Pancreas (tissue), 10 donors: ENCODE data around the gene GSG1L. TPM values are rescaled to one million over a fixed set of nuclear protein-coding genes. Genes with fewer than 3 reads are reported as not detected.

Source experiments
- ATAC-seq, 4 donors: fragments of 200-7000 bp; cut with Tn5 transposase; one replicate each; pipeline versions ENCODE4 v1.8.0 to v1.9.1; 2020; ENCODE audit warnings: mild to moderate bottlenecking in 4 of 4, moderate library complexity in 4 of 4
- DNase-seq, 6 donors: peaks; one replicate each; pipeline ENCODE4 v3.0.0-alpha.2; 2020
- FAIRE-seq: peaks from 2 replicates; lab custom pipeline; 2012; peaks lifted over from hg19 to GRCh38; lab: Jason Lieb, UNC
- H3K27ac ChIP-seq, 4 donors: fragments of 200-600 bp; sonication (generic); 1 replicate in 3 of 4; 2 replicates in 1 of 4; pipeline versions ENCODE4 v1.5.0 to v1.8.0; 2020
- H3K27me3 ChIP-seq, 4 donors: fragments of 200-600 bp; one replicate each; pipeline ENCODE4 v1.8.0; 2021
- H3K36me3 ChIP-seq, 3 donors: fragments of 200-600 bp; sonication (generic) in 1 of 3; one replicate each; pipeline versions ENCODE4 v1.5.0 to v1.8.0; 2020 to 2021
- H3K4me1 ChIP-seq, 3 donors: fragments of 200-600 bp; one replicate each; pipeline ENCODE4 v1.8.0; 2021
- H3K4me3 ChIP-seq, 4 donors: fragments of 200-600 bp; sonication (generic) in 2 of 4; one replicate each; pipeline versions ENCODE4 v1.5.0 to v1.8.0; 2020 to 2021
- H3K9me3 ChIP-seq, 4 donors: fragments of 200-600 bp; one replicate each; pipeline ENCODE4 v1.8.0; 2021
- CTCF ChIP-seq, 4 donors: fragments of 200-600 bp; sonication (generic) in 3 of 4; IDR thresholded peaks; one replicate each; pipeline versions ENCODE4 v1.5.0 to v1.8.0; 2021; ENCODE audit warnings: antibody characterized with exemption in 4 of 4
- WGBS, 2 donors: extraction: QIAGEN DNeasy Blood & Tissue Kit; methylation state at CpG; one replicate each; pipeline ENCODE4 v1.1.7; 2013; 5-methylcytosine and 5-hydroxymethylcytosine counted together
- intact Hi-C, 3 donors: fragments of 100-400 bp; cut with DNase I; formaldehyde crosslinking; loops; one replicate each; pipeline versions ENCODE4 v1.11.1 to v1.14.2; 2022
- polyA plus RNA-seq, 2 donors: library from polyadenylated mRNA; stranded (reverse); fragments of 200-250 nt; gene quantifications; one replicate each; pipeline ENCODE4 v1.2.3, GENCODE V29; 2013
- total RNA-seq, 6 donors: library from RNA; stranded (reverse); fragmentation: NEBNext Ultra II Directional in 4 of 6; extraction: Animal tissue kit (Norgen Biotek cat#: 25700) in 4 of 6; gene quantifications; one replicate each; pipeline versions ENCODE4 v1.2.1 to v1.2.4, GENCODE V29; 2021 to 2023
- donor health status: healthy with polysubstance abuse.
- donor health status: DM: no; HTN: no; CAD: no; lungs with moderate emphysema.
- donor health status: DM: no; HTN: no; CAD: no.
- donor health status: control.
- donor health status: control.
- donor health status: Bipolar disorder and iron deficiency.
- donor health status: DM: yes; HTN: yes; CAD: no.
- donor health status: DM: no; HTN: no; CAD: no.
- donor health status: DM: no; HTN: no; CAD: no.
- donor health status: DM: yes; HTN: yes; CAD: no.

The GSG1L gene
- total and polyA plus RNA-seq, 8 donors = 0.02 to 0.12 TPM; not detected in 6

- WGBS, 2 donors = 70 to 83% methylated on average over 4 of the region's 4 CpGs
- DNase-seq = no peak
- TF ChIP-seq CTCF (IDR thresholded peaks at IDR 0.05) = no peak
- Histone ChIP-seq H3K27ac (no peak overlapping the region), H3K9me3 (no peaks in the 10 kb centered on the region), H3K36me3 (no peaks in the 10 kb centered on the region), H3K4me3 (no peak overlapping the region), H3K27me3 (no peaks in the 10 kb centered on the region), H3K4me1 (no peaks in the 10 kb centered on the region)
- ATAC-seq = no peak
- intact Hi-C loops = no loop called here
- no peak for FAIRE-seq
These were observed 96.8 kb downstream of the GSG1L start for GRCh38 chr16:27966756-27967155.

GRCh38 chr16:27965801-27966200, 97.7 kb downstream of the GSG1L start:
- ATAC-seq (no peak), FAIRE-seq (no peak), DNase-seq (no peak)
- no peaks in the 10 kb centered on the region for H3K36me3 ChIP-seq
- no peak overlapping the region for H3K27ac ChIP-seq
- no peaks in the 10 kb centered on the region for H3K9me3 ChIP-seq
- WGBS, 2 donors = 70 to 71% methylated on average over 5 of the region's 5 CpGs
- no peak overlapping the region for H3K4me3 ChIP-seq
- H3K4me1 ChIP-seq = no peaks in the 10 kb centered on the region
- intact Hi-C loops = no loop called here
- H3K27me3 ChIP-seq = no peaks in the 10 kb centered on the region
- TF ChIP-seq CTCF (IDR thresholded peaks at IDR 0.05) = no peak

GRCh38 chr16:27963471-27963965, 100.0 kb downstream of the GSG1L start:
- ATAC-seq (no peak), DNase-seq (no peak), FAIRE-seq (no peak)
- Histone ChIP-seq H3K36me3 (no peaks in the 10 kb centered on the region), H3K4me1 (no peaks in the 10 kb centered on the region), H3K4me3 (no peak overlapping the region), H3K27ac (no peak overlapping the region), H3K9me3 (no peaks in the 10 kb centered on the region), H3K27me3 (no peaks in the 10 kb centered on the region)
- 70 to 77% methylated on average over 7 of the region's 7 CpGs for WGBS, 2 donors
- intact Hi-C loops = no loop called here
- TF ChIP-seq CTCF (IDR thresholded peaks at IDR 0.05) = no peak

- no peaks in the 10 kb centered on the region for H3K36me3 ChIP-seq
- FAIRE-seq (no peak), ATAC-seq (no peak), DNase-seq (no peak)
- intact Hi-C loops = no loop called here
- H3K27ac ChIP-seq = no peak overlapping the region
- no peak overlapping the region for H3K4me3 ChIP-seq
- no peak for TF ChIP-seq CTCF (IDR thresholded peaks at IDR 0.05)
- no peaks in the 10 kb centered on the region for H3K9me3 ChIP-seq
- H3K4me1 ChIP-seq = no peaks in the 10 kb centered on the region
- H3K27me3 ChIP-seq = no peaks in the 10 kb centered on the region
These were observed 101.3 kb downstream of the GSG1L start for GRCh38 chr16:27962197-27962596.

GRCh38 chr16:27961296-27961620, 102.3 kb downstream of the GSG1L start:
- WGBS, 2 donors = 76 to 82% methylated on average over 3 of the region's 3 CpGs
- FAIRE-seq = no peak
- Histone ChIP-seq H3K27me3 (no peaks in the 10 kb centered on the region), H3K4me3 (no peak overlapping the region), H3K4me1 (no peaks in the 10 kb centered on the region), H3K36me3 (no peaks in the 10 kb centered on the region), H3K27ac (no peak overlapping the region), H3K9me3 (no peaks in the 10 kb centered on the region)
- TF ChIP-seq CTCF (IDR thresholded peaks at IDR 0.05) = no peak
- DNase-seq = no peak
- intact Hi-C loops = no loop called here
- ATAC-seq = no peak
